ENCODE results near the gene SH2D3C.

The SH2D3C gene

GRCh38 chr9:127767909-127768331 is 10.5 kb downstream of the SH2D3C start:
- TF ChIP-seq, protein P1, sequence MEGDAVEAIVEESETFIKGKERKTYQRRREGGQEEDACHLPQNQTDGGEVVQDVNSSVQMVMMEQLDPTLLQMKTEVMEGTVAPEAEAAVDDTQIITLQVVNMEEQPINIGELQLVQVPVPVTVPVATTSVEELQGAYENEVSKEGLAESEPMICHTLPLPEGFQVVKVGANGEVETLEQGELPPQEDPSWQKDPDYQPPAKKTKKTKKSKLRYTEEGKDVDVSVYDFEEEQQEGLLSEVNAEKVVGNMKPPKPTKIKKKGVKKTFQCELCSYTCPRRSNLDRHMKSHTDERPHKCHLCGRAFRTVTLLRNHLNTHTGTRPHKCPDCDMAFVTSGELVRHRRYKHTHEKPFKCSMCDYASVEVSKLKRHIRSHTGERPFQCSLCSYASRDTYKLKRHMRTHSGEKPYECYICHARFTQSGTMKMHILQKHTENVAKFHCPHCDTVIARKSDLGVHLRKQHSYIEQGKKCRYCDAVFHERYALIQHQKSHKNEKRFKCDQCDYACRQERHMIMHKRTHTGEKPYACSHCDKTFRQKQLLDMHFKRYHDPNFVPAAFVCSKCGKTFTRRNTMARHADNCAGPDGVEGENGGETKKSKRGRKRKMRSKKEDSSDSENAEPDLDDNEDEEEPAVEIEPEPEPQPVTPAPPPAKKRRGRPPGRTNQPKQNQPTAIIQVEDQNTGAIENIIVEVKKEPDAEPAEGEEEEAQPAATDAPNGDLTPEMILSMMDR (IDR thresholded peaks at IDR 0.05; ENCODE audit: extremely low read depth, insufficient read depth, missing control alignments): no peak
- no peak for DNase-seq (ENCODE audit: low spot score)
- in situ Hi-C loops (cut with MboI; ENCODE audit: low pct_unique_long_range_greater_than_20kb, low sequenced_read_pairs, unreplicated experiment): no loop called here

GRCh38 chr9:127767410-127767809 is 11.1 kb downstream of the SH2D3C start:
- no peak for DNase-seq (ENCODE audit: low spot score)
- in situ Hi-C loops (cut with MboI; ENCODE audit: low pct_unique_long_range_greater_than_20kb, low sequenced_read_pairs, unreplicated experiment): no loop called here
- TF ChIP-seq, protein P1 (IDR thresholded peaks at IDR 0.05; ENCODE audit: extremely low read depth, insufficient read depth, missing control alignments): no peak

DNA sequence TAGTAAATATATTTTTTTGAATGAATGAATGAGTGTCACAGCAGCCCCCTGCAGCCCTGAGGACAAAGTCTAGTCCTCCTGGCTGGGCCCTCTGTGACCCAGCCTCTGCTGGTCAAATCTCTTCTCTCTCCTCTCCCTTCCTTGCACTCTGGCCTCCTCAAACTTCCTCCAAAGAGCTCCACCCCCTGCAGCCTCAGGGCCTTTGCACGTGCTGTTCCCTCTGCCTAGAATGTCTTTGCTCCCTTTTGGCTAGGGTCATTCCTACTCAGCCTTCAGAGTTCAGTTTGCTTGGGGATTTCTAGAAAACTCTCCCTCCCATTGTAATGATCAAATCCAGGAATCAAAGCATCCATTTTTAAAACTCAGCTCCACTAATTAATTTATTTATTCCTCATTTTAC is 13.0 kb downstream of the SH2D3C start:
- in situ Hi-C loops (cut with MboI; ENCODE audit: low pct_unique_long_range_greater_than_20kb, low sequenced_read_pairs, unreplicated experiment): no loop called here
- TF ChIP-seq, protein P1 (IDR thresholded peaks at IDR 0.05; ENCODE audit: extremely low read depth, insufficient read depth, missing control alignments): no peak
- no peak for DNase-seq (ENCODE audit: low spot score)

DNA sequence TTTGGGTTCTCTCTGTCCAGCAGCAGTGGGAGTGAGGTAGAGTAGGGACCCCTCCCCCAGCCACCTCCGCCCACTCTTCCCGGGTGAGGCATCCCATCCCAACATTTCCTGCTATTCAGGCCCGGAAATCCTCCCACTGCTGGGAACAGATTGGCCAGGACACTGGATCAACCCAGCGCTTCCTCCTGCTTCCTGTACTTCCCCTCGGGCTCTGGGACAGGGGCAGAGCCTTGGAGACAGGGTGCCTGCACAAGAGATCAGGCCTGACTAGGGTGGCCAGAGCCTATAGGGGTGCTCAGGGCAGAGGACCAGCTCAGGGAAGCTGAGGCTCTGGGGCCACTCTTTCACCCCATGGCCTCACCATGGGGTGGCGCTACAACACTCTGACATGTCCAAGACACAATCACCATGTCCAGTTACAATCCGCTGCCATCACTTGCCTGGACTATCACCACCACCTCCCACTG is 14.5 kb downstream of the SH2D3C start:
- TF ChIP-seq, protein P1 (IDR thresholded peaks at IDR 0.05; ENCODE audit: extremely low read depth, insufficient read depth, missing control alignments): peak; percentile 66
- in situ Hi-C loops (cut with MboI; ENCODE audit: low pct_unique_long_range_greater_than_20kb, low sequenced_read_pairs, unreplicated experiment): no loop called here
- DNase-seq (ENCODE audit: low spot score): no peak

DNA sequence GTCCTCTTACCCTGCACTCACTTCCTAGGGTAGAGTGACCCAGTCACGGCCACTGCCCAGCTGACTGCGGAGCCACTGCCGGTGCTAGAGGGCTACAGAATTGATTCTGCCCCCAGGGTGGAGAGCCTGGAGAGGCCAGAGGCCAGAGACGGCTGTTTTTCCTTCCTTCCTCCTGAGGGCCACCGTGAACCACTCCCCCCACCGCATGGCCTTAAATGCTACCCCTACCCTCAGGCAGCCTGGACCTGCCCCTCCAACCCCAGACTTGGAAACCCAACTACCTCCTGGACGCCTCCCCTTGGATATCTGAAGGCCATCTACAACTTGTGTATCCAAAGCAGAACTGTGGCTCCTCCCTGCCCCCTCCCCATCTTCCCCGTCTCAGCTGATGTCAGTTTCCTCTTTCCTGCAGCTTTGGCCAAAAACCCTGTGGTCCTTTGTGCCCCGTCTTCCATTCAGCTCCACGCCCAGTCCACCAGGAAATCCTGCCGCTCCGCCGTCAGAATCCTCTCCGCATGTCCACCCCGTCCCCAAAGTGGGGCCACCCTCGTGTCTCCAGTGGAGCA is 16.3 kb downstream of the SH2D3C start:
- in situ Hi-C loops (cut with MboI; ENCODE audit: low pct_unique_long_range_greater_than_20kb, low sequenced_read_pairs, unreplicated experiment): no loop called here
- TF ChIP-seq, protein P1 (IDR thresholded peaks at IDR 0.05; ENCODE audit: extremely low read depth, insufficient read depth, missing control alignments): no peak
- no peak for DNase-seq (ENCODE audit: low spot score)

GRCh38 chr9:127761491-127761956 is 16.9 kb downstream of the SH2D3C start:
- no peak for DNase-seq (ENCODE audit: low spot score)
- in situ Hi-C loops (cut with MboI; ENCODE audit: low pct_unique_long_range_greater_than_20kb, low sequenced_read_pairs, unreplicated experiment): no loop called here
- TF ChIP-seq, protein P1 (IDR thresholded peaks at IDR 0.05; ENCODE audit: extremely low read depth, insufficient read depth, missing control alignments): no peak

All from GM13977 (cell line).